Astrocyte of the spinal cord (primary cell): ENCODE results near the gene PRKAG3.

Source experiments
- DNase-seq: peaks from one replicate; pipeline ENCODE4 v3.0.0; 2011; ENCODE audit warnings: low read depth, low spot score
- H3K4me3 ChIP-seq: 2 replicates; pipeline ENCODE4 v1.5.1; 2011; ENCODE audit warnings: low read depth, mild to moderate bottlenecking, low read length, moderate library complexity
- in situ Hi-C: cut with HindIII; loops from 2 replicates; pipeline ENCODE4 v1.10.0; 2017; ENCODE audit warnings: low sequenced_read_pairs
- TF ChIP-seq, protein P1 (sequence below): IDR thresholded peaks from 2 replicates; pipeline ENCODE4 v1.5.1; 2012; ENCODE audit warnings: low read depth, mild to moderate bottlenecking, low read length, inconsistent platforms

Gene PRKAG3

DNA sequence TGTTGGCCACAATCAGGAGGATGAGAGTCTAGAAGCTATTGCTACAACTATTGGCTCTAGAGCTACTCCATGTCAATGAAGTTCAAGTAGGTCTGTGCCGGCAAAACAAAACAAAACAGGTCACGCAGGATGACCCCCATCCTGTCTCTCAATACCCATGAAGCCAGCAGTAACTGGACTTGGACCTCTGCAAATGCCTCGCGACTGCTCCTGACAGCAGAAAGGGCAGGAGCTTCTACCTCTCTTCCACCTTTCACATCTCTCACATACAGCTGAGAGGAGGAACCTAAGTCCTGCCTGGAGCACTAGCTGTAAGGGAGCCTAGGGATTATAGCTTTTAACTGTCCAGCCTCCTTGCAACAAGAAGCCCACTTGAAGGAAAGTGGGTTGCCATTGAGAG lies 16.0 kb downstream of the PRKAG3 start:
- H3K4me3 ChIP-seq: no peak overlapping the region
- DNase-seq: no peak
- TF ChIP-seq, protein P1, sequence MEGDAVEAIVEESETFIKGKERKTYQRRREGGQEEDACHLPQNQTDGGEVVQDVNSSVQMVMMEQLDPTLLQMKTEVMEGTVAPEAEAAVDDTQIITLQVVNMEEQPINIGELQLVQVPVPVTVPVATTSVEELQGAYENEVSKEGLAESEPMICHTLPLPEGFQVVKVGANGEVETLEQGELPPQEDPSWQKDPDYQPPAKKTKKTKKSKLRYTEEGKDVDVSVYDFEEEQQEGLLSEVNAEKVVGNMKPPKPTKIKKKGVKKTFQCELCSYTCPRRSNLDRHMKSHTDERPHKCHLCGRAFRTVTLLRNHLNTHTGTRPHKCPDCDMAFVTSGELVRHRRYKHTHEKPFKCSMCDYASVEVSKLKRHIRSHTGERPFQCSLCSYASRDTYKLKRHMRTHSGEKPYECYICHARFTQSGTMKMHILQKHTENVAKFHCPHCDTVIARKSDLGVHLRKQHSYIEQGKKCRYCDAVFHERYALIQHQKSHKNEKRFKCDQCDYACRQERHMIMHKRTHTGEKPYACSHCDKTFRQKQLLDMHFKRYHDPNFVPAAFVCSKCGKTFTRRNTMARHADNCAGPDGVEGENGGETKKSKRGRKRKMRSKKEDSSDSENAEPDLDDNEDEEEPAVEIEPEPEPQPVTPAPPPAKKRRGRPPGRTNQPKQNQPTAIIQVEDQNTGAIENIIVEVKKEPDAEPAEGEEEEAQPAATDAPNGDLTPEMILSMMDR: no peak
- in situ Hi-C loops: no loop called here

DNA sequence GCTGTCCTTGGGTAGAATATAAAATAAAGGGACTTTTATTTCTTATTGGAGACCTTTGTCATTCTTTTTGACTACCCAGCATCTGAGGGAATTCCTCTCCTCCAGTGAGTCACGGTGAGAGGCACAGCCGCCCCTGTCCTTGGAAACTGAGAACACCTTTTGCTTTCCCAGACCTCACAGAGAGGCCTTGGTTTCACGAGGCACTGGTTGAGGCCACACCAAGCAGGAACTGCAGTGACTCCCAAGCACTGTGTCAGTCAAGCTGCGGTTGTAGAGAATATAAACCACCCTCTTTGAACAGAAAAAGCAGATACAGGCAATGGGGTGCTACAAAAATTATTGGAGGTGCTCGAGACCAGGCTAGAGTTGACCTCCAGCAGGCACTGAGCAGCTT lies 16.4 kb downstream of the PRKAG3 start:
- no peak for DNase-seq
- in situ Hi-C loops: no loop called here
- no peak overlapping the region for H3K4me3 ChIP-seq
- TF ChIP-seq, protein P1: no peak

DNA sequence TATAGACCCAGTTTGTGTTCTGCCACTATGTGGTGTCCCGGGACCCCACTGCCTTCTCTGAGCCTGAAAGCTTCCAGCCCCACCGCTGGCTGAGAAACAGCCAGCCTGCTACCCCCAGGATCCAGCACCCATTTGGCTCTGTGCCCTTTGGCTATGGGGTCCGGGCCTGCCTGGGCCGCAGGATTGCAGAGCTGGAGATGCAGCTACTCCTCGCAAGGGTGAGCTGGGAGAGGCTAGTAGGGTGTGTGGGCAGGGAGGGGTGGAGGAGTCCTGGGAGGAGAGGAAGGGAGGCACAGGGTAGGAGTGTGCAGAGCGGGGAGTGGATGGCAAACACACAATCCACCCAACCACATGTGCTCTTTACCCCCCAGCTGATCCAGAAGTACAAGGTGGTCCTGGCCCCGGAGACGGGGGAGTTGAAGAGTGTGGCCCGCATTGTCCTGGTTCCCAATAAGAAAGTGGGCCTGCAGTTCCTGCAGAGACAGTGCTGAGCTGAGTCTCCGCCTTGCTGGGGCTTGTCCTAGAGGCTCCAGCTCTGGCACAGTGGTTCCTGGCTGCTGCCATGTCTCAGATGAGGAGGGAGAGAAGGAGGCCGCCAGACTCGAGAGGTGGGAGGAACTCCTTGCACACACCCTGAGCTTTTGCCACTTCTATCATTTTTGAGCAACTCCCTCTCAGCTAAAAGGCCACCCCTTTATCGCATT lies 16.9 kb downstream of the PRKAG3 start:
- no peak for DNase-seq
- in situ Hi-C loops: no loop called here
- no peak overlapping the region for H3K4me3 ChIP-seq
- TF ChIP-seq, protein P1: no peak

- DNase-seq: no peak
- no peak overlapping the region for H3K4me3 ChIP-seq
- TF ChIP-seq, protein P1: no peak
- in situ Hi-C loops: no loop called here
Measured at GRCh38 chr2:218813771-218814460, 17.7 kb downstream of the PRKAG3 start.

DNA sequence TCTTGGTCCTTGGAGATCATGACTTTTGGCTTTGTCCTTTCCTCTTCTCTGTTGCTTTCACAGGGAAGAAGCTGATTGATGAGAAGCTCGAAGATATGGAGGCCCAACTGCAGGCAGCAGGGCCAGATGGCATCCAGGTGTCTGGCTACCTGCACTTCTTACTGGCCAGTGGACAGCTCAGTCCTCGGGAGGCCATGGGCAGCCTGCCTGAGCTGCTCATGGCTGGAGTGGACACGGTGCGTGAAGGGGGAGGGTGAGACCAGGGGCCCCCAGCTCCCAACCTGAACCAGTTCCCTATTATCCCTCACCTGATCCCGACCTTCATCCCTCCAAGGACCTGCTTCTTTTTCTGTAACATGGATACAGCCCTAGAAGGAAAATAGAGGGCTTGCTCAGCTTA lies 18.7 kb downstream of the PRKAG3 start:
- no peak overlapping the region for H3K4me3 ChIP-seq
- TF ChIP-seq, protein P1: no peak
- DNase-seq: no peak
- in situ Hi-C loops: no loop called here

GRCh38 chr2:218812096-218812815 lies 19.3 kb downstream of the PRKAG3 start:
- in situ Hi-C loops: no loop called here
- TF ChIP-seq, protein P1: no peak
- no peak for DNase-seq
- H3K4me3 ChIP-seq: no peak overlapping the region
